KOPT-K1 (cell line): Measurements from ENCODE around the gene U2AF2.

ENCODE experiments used
- H3K27ac ChIP-seq: fragments of 200-600 bp; sonication (generic); 2 replicates; pipeline ENCODE4 v1.5.1; 2016; ENCODE audit warnings: antibody characterized with exemption, mild to moderate bottlenecking, low read depth, low read length; ENCODE audit not compliant: poor library complexity, severe bottlenecking
- H3K36me3 ChIP-seq: fragments of 200-600 bp; sonication (generic); 2 replicates; pipeline ENCODE4 v1.5.1; 2017; ENCODE audit warnings: antibody characterized with exemption, mild to moderate bottlenecking, low read length, moderate library complexity; ENCODE audit not compliant: insufficient read depth
- H3K9me3 ChIP-seq: fragments of 200-600 bp; sonication (generic); 2 replicates; pipeline ENCODE4 v1.5.1; 2017; ENCODE audit warnings: antibody characterized with exemption, low read length, mild to moderate bottlenecking; ENCODE audit not compliant: insufficient read depth, poor library complexity, severe bottlenecking

Gene U2AF2

GRCh38 chr19:55690769-55691545, 36.1 kb downstream of the U2AF2 start:
- Histone ChIP-seq H3K27ac (no peak overlapping the region), H3K36me3 (peaks cover 100% of the 10 kb centered on the region), H3K9me3 (no peaks in the 10 kb centered on the region)

GRCh38 chr19:55691561-55692481, 37.0 kb downstream of the U2AF2 start:
- Histone ChIP-seq H3K9me3 (no peaks in the 10 kb centered on the region), H3K27ac (no peak overlapping the region), H3K36me3 (peaks cover 100% of the 10 kb centered on the region)

GRCh38 chr19:55692681-55693081, 37.8 kb downstream of the U2AF2 start:
- Histone ChIP-seq H3K27ac (no peak overlapping the region), H3K36me3 (peaks cover 100% of the 10 kb centered on the region), H3K9me3 (no peaks in the 10 kb centered on the region)

GRCh38 chr19:55693336-55693974, 38.6 kb downstream of the U2AF2 start:
- Histone ChIP-seq H3K9me3 (no peaks in the 10 kb centered on the region), H3K27ac (no peak overlapping the region), H3K36me3 (peaks cover 100% of the 10 kb centered on the region)

- H3K36me3 ChIP-seq, result peaks cover 96% of the 10 kb centered on the region
- H3K9me3 ChIP-seq, result no peaks in the 10 kb centered on the region
- H3K27ac ChIP-seq, result no peak overlapping the region
Observed at GRCh38 chr19:55694241-55694655, 39.4 kb downstream of the U2AF2 start.

GRCh38 chr19:55694656-55695491, 40.0 kb downstream of the U2AF2 start:
- Histone ChIP-seq H3K9me3 (no peaks in the 10 kb centered on the region), H3K27ac (no peak overlapping the region), H3K36me3 (peaks cover 94% of the 10 kb centered on the region)

- H3K27ac ChIP-seq, result no peak overlapping the region
- H3K9me3 ChIP-seq, result no peaks in the 10 kb centered on the region
- peaks cover 92% of the 10 kb centered on the region for H3K36me3 ChIP-seq
Observed at GRCh38 chr19:55695511-55696290, 40.9 kb downstream of the U2AF2 start.

GRCh38 chr19:55696301-55697068, 41.6 kb downstream of the U2AF2 start:
- Histone ChIP-seq H3K27ac (no peak overlapping the region), H3K9me3 (no peaks in the 10 kb centered on the region), H3K36me3 (peaks cover 86% of the 10 kb centered on the region)

- Histone ChIP-seq H3K36me3 (peaks cover 80% of the 10 kb centered on the region), H3K27ac (no peak overlapping the region), H3K9me3 (no peaks in the 10 kb centered on the region)
Observed at GRCh38 chr19:55697069-55697440, 42.2 kb downstream of the U2AF2 start.

- H3K27ac ChIP-seq, result no peak overlapping the region
- H3K9me3 ChIP-seq, result no peaks in the 10 kb centered on the region
- peaks cover 74% of the 10 kb centered on the region for H3K36me3 ChIP-seq
Observed at GRCh38 chr19:55697698-55698097, 42.9 kb downstream of the U2AF2 start.

- peaks cover 68% of the 10 kb centered on the region for H3K36me3 ChIP-seq
- H3K9me3 ChIP-seq, result no peaks in the 10 kb centered on the region
- no peak overlapping the region for H3K27ac ChIP-seq
Observed at GRCh38 chr19:55698256-55698655, 43.4 kb downstream of the U2AF2 start.

- Histone ChIP-seq H3K27ac (no peak overlapping the region), H3K36me3 (peaks cover 61% of the 10 kb centered on the region), H3K9me3 (no peaks in the 10 kb centered on the region)
Observed at GRCh38 chr19:55699221-55699620, 44.4 kb downstream of the U2AF2 start.

- no peaks in the 10 kb centered on the region for H3K9me3 ChIP-seq
- H3K36me3 ChIP-seq, result peaks cover 58% of the 10 kb centered on the region
- H3K27ac ChIP-seq, result no peak overlapping the region
Observed at GRCh38 chr19:55700813-55701212, 46.0 kb downstream of the U2AF2 start.
